Keratinocyte (primary cell): ENCODE measurements around the gene TMEM219. TPM values are rescaled to one million over a fixed set of nuclear protein-coding genes. Genes with fewer than 3 reads are reported as not detected.

Source experiments
- DNase-seq: peaks from one replicate; pipeline ENCODE4 v3.0.0-alpha.2; 2011; ENCODE audit warnings: low read depth, missing footprints, low spot score
- FAIRE-seq: peaks from 2 replicates; lab custom pipeline; 2011; peaks lifted over from hg19 to GRCh38; lab: Jason Lieb, UNC
- H2AFZ ChIP-seq: 2 replicates; pipeline ENCODE4 v1.6.0; 2012; ENCODE audit warnings: low read length, control low read depth, inconsistent platforms; ENCODE audit not compliant: control insufficient read depth
- H3K27ac ChIP-seq: 2 replicates; pipeline ENCODE4 v1.5.1; 2011; ENCODE audit warnings: low read length; ENCODE audit not compliant: control insufficient read depth, insufficient read depth
- H3K27me3 ChIP-seq: 3 replicates; pipeline ENCODE4 v1.6.0; 2011; ENCODE audit warnings: low read length; ENCODE audit not compliant: control insufficient read depth, insufficient read depth; ENCODE audit errors: extremely low read depth
- H3K36me3 ChIP-seq, 2 experiments: 2 replicates in 1 of 2; 3 replicates in 1 of 2; pipeline ENCODE4 v1.5.1; 2011; ENCODE audit warnings: low read length in 2 of 2, mild to moderate bottlenecking in 1 of 2; ENCODE audit not compliant: control insufficient read depth in 2 of 2, insufficient read depth in 2 of 2; ENCODE audit errors: extremely low read depth in 1 of 2
- H3K4me1 ChIP-seq: 3 replicates; pipeline ENCODE4 v1.5.1; 2011; ENCODE audit warnings: low read length; ENCODE audit not compliant: control insufficient read depth, insufficient read depth; ENCODE audit errors: extremely low read depth
- H3K4me2 ChIP-seq: 3 replicates; pipeline ENCODE4 v1.6.0; 2011; ENCODE audit warnings: low read depth, low read length; ENCODE audit not compliant: control insufficient read depth, insufficient read depth; ENCODE audit errors: extremely low read depth
- H3K4me3 ChIP-seq, 3 experiments: fragments of 200-600 bp in 1 of 3; sonication (generic) in 1 of 3; 2 replicates in 2 of 3; 3 replicates in 1 of 3; pipeline ENCODE4 v1.5.1; 2011 to 2016; ENCODE audit warnings: low read length in 3 of 3, mild to moderate bottlenecking in 3 of 3, control low read depth in 2 of 3, inconsistent platforms in 1 of 3, low read depth in 1 of 3, mixed read lengths in 1 of 3, mixed run types in 1 of 3, moderate library complexity in 1 of 3; ENCODE audit not compliant: control insufficient read depth in 2 of 3, insufficient read depth in 2 of 3; ENCODE audit errors: extremely low read depth in 1 of 3
- H3K79me2 ChIP-seq: 2 replicates; pipeline ENCODE4 v1.6.0; 2012; ENCODE audit warnings: low read length; ENCODE audit not compliant: control insufficient read depth, insufficient read depth
- H3K9ac ChIP-seq: 3 replicates; pipeline ENCODE4 v1.6.0; 2011; ENCODE audit warnings: low read length; ENCODE audit not compliant: control insufficient read depth, insufficient read depth; ENCODE audit errors: extremely low read depth
- H3K9me1 ChIP-seq: 3 replicates; pipeline ENCODE4 v1.6.0; 2011; ENCODE audit warnings: low read length; ENCODE audit not compliant: control insufficient read depth, insufficient read depth; ENCODE audit errors: extremely low read depth
- H3K9me3 ChIP-seq: 2 replicates; pipeline ENCODE4 v1.5.1; 2012; ENCODE audit warnings: low read depth, low read length; ENCODE audit not compliant: control insufficient read depth
- H4K20me1 ChIP-seq: 3 replicates; pipeline ENCODE4 v1.6.0; 2011; ENCODE audit warnings: low read length; ENCODE audit not compliant: control insufficient read depth, insufficient read depth; ENCODE audit errors: extremely low read depth
- CTCF ChIP-seq, 3 experiments: IDR thresholded peaks in 1 of 3; conservative IDR thresholded peaks in 1 of 3; optimal IDR thresholded peaks in 1 of 3; 2 replicates in 2 of 3; 3 replicates in 1 of 3; pipeline versions ENCODE3 to v1.5.1; 2011; ENCODE audit warnings: low read length in 3 of 3, mild to moderate bottlenecking in 3 of 3, moderate library complexity in 2 of 3, control low read depth in 1 of 3, inconsistent platforms in 1 of 3; ENCODE audit not compliant: insufficient read depth in 2 of 3; ENCODE audit errors: extremely low read depth in 1 of 3
- EZH2 ChIP-seq: IDR thresholded peaks from one replicate; pipeline ENCODE4 v1.6.1; 2012; ENCODE audit warnings: inconsistent platforms, mild to moderate bottlenecking, low read length, moderate library complexity
- dilution Hi-C: fragments of 300-500 bp; cut with MboI; formaldehyde crosslinking; loops from one replicate; pipeline ENCODE4 v1.7.0; 2020; ENCODE audit warnings: low sequenced_read_pairs; ENCODE audit not compliant: extremely low pct_ligation_motif_present
- polyA plus RNA-seq, 5 experiments: library from polyadenylated mRNA; depleted of rRNA in 3 of 5; stranded (reverse) in 3 of 5; stranded (forward) in 1 of 5; unstranded in 1 of 5; fragments of >200 nt; gene quantifications; 1 replicate in 1 of 5; 2 replicates in 3 of 5; 3 replicates in 1 of 5; pipeline versions ENCODE4 v1.2.1 to v1.2.3, GENCODE V29; 2011 to 2012; ENCODE audit warnings: missing spikeins in 2 of 5, low read depth in 1 of 5, low replicate concordance in 1 of 5

Gene TMEM219
- polyA plus RNA-seq, 1 donor (not counting 4 experiments of a cell fraction or from before 2014, with no cell fraction given): 48.5 TPM

GRCh38 chr16:29993903-29994599 lies 32.2 kb downstream of the TMEM219 start:
- peaks cover 19 to 34% of the 10 kb centered on the region in 2 experiments for H3K36me3 ChIP-seq
- no peaks in the 10 kb centered on the region for H3K27me3 ChIP-seq
- H2AFZ ChIP-seq: no peak overlapping the region
- H3K4me1 ChIP-seq: peaks cover 24% of the 10 kb centered on the region
- peak overlapping the region; percentile 98 for H3K27ac ChIP-seq
- H3K9ac ChIP-seq: peak overlapping the region; percentile 95
- H4K20me1 ChIP-seq: no peaks in the 10 kb centered on the region
- peak overlapping the region; percentile 89 for H3K4me2 ChIP-seq
- DNase-seq (no peak), FAIRE-seq (no peak)
- H3K4me3 ChIP-seq: peak overlapping the region in 2 of 3 experiments; percentile 92 to 99
- TF ChIP-seq EZH2: no peak
- TF ChIP-seq CTCF (optimal IDR thresholded peaks at IDR 0.05 in 1 of 3, IDR thresholded peaks at IDR 0.05 in 1 of 3, conservative IDR thresholded peaks at IDR 0.05 in 1 of 3; ENCODE audit: extremely low read depth in 1 of 3, insufficient read depth in 2 of 3, low read length in 3 of 3): no peak
- H3K9me1 ChIP-seq: no peaks in the 10 kb centered on the region
- H3K79me2 ChIP-seq: peaks cover 10% of the 10 kb centered on the region
- dilution Hi-C loops: no loop called here
- H3K9me3 ChIP-seq: no peaks in the 10 kb centered on the region

- Histone ChIP-seq H3K36me3 (peaks cover 19 to 31% of the 10 kb centered on the region in 2 experiments), H3K79me2 (peaks cover 10% of the 10 kb centered on the region), H3K4me2 (peak overlapping the region; percentile 89), H3K27me3 (no peaks in the 10 kb centered on the region), H2AFZ (peak overlapping the region; percentile 96), H3K4me3 (peak overlapping the region; percentile 67 to 99 (median 92)), H3K9ac (peak overlapping the region; percentile 95), H3K4me1 (peaks cover 24% of the 10 kb centered on the region), H4K20me1 (no peaks in the 10 kb centered on the region), H3K9me1 (no peaks in the 10 kb centered on the region), H3K27ac (peak overlapping the region; percentile 98), H3K9me3 (no peaks in the 10 kb centered on the region)
- FAIRE-seq (peak; percentile 78), DNase-seq (peak; percentile 68)
- no peak for TF ChIP-seq CTCF (optimal IDR thresholded peaks at IDR 0.05 in 1 of 3, IDR thresholded peaks at IDR 0.05 in 1 of 3, conservative IDR thresholded peaks at IDR 0.05 in 1 of 3; ENCODE audit: extremely low read depth in 1 of 3, insufficient read depth in 2 of 3, low read length in 3 of 3)
- no peak for TF ChIP-seq EZH2
- dilution Hi-C loops: no loop called here
These were observed 32.9 kb downstream of the TMEM219 start for GRCh38 chr16:29994600-29995323.
